ENCODE data around the gene C16orf96.

C16orf96 gene

DNA sequence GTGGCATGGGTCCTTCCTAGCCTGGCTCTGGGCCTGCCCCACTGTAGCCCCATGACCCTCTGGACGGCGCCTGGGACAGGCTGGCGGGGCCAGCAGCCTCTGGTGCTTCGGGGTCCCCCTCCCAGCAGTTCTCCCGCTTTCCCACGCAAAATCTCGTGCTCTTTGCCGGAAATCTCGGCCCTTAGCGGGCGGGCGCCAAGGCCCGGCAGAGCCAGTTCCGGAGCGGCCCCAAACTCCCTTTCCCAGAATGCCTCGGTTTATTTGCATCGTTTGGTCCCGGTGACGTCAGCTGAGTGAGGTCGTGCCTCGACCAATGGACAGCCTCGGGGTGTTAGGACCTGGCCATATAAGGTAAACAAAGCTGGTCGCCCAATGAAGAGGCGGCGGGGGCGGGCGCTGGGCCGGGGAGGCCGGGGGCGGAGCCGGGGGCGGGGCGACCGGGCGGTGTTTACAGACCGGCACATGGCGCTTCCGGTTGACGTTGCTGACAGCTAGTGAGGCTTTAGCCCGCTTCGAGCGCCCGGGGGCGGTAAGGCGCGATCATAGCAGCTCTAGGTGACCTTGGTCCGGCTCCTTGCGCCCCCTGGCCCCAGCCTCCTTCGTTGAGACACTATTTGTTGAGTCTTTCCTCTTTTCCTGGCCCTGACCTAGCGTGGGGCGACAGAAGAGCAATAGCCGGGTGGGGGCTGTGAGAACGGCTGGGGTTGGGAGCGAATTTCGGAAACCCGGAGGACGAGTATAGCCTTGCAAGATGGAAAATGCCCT, 60.1 kb downstream of the C16orf96 start:
- peak; percentile 99 for DNase-seq (ENCODE audit: low spot score)

DNA sequence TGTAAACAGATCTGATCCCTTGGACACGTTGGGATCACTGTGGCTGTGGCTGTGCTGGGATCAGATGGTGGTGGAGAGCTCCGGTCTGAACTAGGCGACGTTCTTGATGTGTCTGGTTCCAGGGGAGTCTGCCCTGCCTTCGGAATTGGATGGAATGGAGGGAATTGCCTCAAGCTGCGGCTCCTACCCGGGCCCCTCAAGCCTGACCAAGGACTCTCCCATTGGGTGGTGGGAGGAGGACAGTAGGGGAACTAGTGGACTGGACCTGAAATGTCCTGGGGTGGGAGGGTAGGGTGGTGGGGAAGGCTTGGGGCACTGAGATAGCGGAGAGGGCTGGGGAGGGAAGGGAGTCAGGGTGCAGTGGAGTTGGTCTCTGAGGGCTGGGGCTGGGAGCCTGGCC, 61.7 kb downstream of the C16orf96 start:
- DNase-seq (ENCODE audit: low spot score): no peak

DNA sequence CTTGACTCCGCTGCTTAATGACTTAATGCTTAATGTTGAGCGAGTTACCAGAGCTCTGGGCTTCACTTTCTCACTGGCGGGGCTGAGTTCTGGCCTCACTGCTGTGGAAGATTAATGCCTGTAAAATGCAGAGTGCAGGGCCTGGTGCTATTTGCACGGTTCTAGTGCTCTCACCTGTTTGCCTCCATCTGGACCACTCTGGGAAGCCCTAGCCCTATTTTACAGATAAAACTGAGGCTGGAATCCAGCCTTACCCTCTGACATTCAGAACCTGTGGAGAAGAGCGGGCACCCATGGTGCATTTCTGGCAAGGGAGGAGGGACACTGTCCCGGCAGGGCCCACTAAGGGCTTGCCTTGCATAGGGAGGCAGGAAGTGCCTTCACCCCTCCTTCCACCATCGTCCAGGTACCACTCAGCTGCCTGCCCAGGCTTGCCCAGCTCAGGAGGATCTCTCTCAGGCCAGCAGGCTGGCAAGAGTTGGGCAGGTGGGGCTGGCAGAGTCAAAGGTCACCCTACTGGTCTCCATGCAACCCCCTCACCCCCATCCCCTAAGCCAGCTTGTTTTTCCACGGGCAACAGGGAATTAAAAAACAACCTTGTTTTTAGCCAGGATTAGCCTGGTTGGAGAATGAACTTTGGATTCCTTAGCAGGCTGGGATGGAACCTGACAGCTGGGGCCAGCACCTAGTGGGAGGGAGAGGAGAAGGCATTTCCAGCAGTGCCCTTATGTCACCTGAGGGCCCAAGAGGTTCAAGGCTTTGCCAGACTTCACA, 62.7 kb downstream of the C16orf96 start:
- DNase-seq (ENCODE audit: low spot score): no peak

DNA sequence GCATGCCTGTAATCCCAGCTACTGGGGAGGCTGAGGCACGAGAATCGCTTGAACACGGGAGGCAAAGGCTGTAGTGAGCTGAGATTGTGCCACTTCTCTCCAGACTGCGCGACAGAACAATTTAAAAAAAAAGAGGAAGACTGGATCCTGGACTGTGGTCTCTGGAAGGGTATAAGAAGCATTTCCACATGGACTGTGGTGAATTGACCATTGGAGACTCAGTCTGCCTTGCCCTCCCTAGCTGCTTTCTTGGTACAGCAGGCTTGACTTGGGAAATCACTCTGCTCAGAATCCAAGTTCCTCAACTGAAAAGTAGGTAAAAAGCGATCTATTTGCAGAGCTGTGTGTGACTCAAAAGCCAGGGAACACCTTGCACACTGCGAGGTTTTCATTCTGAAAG, 67.5 kb downstream of the C16orf96 start:
- DNase-seq (ENCODE audit: low spot score): no peak

DNA sequence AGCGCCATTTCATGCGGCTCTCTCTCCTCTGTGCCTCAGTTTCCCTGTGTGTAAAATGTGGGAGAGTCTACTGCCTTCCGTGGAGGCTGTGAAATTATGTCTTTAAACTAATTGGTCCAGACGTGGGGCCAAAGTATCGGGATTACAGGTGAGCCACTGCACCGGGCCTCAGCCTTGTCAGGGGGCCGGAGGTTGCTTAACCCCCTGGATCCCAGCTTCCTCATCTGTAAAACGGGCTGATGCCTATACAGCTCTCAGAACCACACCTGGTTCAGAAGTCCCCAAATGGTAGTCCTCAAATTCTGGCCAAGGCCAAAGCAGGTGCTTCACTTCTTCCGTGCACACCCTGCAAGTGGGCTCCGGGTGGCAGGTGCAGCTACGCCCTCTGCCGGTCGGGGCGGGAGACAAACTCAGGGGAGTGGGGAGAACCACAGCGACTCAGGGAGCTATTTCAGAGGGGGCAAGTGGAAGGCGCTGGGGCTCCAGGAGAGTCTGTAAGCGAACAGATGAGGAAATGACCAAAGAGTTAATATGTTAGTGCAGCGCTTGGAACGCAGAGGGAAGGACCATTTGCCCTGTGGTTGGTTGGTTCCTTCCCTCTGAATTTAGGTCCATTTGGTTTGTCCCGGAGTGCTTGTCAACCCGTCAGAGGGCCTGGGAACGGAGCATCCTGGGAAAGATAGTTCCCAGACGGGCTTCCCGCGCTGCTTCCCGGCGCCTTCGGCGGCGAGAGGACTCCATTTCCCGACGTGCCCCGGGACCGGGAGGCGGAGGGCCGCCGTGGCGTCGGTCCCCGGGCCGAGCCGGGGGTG, 68.1 kb downstream of the C16orf96 start, which contains the start of gene MGRN1:
MGRN1 (plus strand) TSS at position 812 of the 812 bp plus-strand sequence. CDS start 135 bp downstream, outside the sequence.
- DNase-seq (ENCODE audit: low spot score): peak; percentile 91

DNA sequence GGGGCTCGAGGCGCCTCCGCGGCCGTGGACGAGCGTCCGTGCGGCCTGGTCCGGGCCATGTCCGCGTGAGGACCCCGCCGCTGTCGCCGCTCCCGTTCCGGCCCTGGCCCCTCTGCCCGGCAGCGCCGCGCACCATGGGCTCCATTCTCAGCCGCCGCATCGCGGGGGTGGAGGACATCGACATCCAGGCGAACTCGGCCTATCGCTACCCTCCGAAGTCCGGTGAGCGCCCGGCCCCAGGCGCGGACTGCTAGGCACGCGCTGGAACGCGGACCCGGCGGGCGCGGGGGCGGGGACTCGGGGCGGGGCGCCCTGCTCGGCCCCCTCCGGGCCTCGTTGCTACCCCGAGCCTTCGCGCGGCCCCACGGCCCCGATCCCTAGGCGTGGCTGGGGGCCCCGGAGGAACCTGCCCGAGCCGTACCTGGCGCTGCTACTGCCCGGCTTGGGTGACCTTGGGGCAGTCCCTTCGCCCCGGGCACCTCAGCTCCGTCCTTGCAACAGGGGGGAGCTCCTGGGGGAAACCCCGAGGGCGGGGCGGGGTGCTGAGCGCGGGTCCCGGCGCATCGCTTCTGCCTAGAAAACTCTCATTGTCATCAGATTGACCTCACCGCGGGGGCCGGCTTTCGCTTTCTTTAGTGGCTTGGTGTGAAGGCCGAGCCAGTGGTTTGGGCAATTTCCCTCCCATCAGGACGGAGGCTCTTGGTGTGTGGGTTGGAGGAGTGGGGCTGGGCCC, 68.9 kb downstream of the C16orf96 start:
- DNase-seq (ENCODE audit: low spot score): peak; percentile 60

DNA sequence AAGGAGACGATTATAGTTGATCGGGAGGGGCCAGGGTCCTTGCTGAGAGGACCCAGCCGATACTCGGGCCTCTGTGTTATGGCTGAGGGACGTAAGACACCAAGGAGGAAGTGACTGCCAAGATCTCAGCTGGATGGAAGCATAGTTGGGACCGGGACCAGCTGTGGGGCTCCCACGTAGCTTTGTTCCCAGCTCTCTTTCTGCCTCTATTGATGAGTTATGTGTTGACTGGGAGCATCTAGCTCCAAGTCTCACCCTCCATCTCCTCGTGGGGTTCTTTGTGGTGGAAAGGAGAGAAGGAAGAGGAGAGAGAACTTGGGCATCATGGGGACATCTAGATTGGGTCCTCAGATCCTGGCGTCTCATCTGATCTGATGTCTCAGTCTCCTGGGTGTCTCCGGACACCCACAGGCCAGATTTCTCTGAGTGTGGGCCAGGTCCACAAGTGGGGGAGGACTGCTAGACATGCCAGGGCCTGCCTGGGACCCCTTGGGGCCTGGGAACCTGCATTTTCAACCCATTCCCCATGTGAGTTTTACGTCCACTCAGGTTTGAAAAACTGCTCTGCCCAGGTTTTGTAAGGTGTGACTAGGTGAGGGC, 69.5 kb downstream of the C16orf96 start:
- peak; percentile 33 for DNase-seq (ENCODE audit: low spot score)

DNA sequence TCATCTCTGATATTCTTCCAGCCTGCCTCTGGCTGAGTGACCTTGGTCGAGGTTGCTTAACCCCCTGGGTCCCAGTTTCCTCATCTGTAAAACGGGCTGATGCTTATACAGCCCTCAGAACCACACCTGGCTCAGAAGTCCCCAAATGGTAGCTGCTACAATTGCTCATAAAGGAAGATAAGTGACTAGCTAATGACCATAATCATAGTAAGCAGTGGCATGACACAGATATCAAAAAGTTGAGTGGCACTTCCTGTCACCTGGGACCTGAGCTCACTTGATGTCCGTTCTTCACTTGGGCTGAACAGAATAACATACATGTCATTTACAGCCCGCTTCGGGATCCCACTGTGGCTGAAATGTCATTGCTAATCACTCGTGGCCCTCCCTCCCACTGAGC, 70.3 kb downstream of the C16orf96 start:
- DNase-seq (ENCODE audit: low spot score): no peak

DNA sequence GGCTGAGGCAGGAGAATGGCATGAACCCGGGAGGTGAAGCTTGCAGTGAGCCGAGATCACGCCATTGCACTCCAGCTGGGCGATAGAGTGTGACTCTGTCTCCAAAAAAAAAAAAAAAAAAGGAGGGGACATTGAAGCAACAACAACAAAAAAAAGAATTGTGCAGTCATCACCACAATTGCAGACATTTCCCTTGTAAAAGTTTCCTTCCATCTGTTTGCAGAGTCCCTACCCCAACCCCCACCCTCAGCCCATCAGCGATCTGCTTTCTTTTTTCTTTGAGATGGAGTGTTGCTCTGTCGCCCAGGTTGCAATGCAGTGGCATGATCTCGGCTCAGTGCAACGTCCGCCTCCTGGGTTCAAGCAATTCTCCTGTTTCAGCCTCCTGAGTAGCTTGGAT, 72.1 kb downstream of the C16orf96 start:
- DNase-seq (ENCODE audit: low spot score): no peak

DNA sequence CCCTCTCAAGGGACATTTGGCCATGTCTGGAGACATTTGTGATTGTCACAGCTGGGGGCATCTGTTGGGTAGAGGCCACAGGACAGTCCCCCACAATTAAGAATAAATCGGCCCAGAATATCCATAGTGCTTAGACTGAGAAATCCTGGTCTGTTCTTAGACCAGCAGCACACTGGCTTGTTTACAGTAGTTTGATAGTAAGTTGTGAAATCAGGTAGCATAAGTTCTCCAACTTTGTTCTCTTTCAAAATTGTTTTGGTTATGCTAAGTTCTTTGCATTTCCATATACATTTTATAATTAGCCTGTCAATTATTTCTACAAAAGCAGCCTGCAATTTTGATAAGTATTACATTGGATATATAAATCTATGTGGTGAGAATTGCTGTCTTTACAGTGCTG, 75.3 kb downstream of the C16orf96 start:
- DNase-seq (ENCODE audit: low spot score): no peak

DNA sequence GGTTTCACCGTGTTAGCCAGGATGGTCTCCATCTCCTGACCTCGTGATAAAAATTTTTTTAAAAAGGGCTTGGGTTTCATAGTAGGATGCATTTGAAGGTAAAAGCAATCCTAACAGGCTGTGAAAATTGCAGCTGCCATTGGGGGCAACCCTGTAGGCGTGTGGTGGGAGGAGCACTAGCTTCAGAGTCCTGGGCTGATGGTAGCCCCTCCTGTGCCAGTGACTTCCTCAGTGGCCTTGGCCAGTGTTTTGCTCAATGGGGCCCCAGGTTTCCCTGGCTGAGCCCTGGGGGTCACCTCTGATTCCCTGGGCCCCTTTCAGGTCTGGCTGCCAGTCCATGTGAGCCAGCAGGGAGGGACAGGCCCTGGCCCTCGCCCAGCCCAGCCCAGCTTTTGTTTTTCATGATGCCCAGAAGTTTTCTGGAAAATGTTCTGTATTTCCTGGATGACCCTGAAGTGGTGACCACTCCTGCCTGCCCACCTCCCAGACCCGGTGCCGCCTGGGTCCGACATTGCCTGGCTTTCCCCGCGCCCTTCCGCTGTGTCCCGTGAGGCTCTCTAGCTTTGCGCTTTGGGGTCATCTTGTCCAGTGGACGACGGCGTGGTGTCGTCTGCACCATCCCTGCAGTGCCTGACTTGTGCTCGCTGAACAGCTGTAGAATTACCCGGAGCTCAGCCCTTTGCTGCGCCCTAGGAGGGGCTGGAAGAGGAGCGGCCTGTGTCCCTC, 77.9 kb downstream of the C16orf96 start:
- DNase-seq (ENCODE audit: low spot score): no peak

DNA sequence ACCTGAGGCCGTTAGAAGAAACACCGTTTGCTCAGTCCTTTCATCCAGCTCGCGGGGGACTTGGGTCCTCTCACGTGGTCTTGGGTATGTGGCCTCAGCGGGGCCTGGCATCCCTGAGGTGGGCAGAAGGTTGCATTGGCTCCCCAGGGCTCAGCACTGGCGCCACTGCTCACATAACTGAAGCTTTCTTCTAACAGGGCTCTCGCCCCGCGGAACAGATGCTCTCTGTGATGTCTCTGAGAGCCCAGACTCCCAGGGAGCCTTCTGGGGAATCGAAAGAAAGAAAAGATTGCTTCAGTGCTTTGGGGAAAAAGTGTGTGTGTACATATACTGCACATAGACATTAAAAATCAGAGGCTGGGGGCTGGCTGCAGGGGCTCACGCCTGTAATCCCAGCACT, 78.6 kb downstream of the C16orf96 start:
- DNase-seq (ENCODE audit: low spot score): no peak

DNA sequence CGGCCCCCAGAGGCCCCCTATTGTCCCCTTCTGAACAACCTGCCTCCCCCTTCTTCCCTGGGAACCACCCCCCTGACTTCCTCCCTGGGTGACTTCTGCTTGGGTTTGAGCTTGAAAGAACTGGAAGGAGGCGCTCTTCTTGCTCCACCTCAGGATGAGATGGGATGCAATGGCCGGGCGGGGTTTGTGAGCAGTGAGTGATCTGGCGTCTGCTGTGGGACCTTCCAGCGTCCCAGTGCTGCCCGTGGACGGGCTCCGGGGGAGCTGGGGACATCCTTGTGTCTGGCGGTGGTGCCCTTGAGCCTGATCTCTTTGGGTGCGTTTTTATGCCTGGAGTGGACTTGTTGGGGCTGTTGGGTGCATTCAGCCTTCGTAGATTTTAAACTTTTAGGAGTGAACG, 80.1 kb downstream of the C16orf96 start:
- no peak for DNase-seq (ENCODE audit: low spot score)

DNA sequence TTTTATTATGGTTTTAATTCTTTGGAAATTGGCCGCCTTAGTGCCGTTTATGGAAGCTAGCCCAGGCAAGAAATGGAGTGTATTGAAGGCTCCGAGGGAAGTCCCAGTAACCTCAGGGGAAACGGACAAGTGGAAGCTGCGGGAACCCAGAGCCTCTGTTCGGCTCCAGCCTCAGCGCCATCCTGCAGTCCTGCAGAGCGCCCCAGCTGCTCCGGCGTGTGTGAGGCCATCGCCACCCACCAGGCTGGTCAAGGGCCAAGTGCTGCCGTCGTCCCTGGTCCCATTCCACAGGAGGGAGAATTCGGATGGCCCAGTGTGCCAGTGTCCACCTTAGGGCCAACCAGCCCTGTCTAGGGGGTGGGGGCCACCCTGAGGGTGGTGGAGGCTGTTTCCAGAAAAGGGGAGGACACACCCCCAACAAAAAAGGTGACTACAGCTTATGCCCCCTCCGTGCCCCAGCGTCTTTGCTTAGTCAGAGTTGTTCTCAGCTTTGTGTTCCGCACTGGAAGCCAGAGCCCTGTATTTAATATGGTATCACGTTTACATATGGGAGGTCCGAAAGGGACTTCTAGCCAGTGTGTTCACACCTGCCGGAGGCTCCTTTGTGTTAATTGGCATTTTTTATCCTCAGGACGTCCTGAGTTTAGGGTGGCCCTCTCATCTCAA, 81.5 kb downstream of the C16orf96 start:
- DNase-seq (ENCODE audit: low spot score): no peak

DNA sequence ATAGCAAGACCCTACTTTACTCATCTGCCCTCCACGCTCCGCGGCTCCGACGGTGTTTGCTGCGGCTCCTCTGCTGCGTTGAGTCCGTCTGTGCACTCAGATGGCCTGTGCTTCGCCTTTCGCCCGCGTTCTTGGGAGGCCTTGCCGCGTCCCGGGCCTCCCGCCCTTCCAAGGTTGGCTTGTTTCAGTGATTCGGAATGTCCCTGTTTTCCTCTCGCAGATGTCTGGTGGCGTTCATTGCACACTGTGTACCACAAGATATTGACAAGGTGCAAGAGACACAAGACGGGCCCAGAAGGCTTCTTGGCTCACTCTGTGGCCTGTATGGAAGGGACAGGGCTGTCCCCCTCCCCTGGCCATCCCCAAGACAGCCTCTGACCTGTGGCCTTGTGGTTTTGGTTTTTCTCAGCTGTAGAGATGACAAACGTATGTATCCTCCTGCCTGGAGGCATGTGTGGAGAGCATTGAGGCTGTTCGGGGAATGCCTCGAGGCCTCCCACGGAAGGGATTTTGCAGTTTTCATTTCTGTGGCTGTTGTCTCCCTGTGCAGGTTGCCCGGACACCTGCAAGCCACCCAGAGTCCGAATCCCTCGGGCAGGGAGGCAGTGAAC, 83.9 kb downstream of the C16orf96 start:
- no peak for DNase-seq (ENCODE audit: low spot score)

DNA sequence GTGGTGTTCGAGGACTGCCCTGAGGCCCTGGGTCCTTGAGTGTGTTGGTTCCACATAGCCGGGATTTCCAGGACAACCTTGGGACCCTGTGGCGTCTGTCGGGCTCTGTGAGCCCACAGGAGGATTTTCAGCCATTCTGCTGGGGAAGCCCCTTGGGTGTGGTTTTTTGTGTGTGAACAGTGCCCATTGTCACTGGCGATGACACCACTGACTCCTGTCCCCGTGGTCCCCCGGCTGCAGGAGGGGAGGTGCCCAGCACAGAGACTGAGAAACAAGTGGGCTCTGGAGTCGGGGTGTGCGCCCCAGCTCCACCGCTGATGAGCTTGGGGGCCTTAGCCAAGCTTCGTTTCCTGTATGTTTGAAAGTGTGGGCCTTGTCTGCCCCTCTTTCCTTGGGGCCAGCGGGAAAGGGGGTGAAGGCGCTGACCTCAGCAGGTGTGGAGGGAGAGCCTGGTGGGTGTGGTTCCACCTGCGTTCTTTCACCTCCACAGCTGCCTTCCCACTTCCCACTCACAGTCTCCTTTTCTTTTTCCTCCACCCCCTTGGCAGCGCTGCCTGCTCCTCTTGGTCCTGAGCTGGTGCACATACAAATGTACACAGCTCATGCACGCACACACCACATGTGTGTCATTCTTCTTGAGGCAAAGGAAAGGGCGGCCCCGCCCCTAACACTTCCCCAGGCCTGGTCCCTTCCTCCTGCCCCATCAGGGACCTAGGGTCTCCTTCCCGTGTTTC, 84.6 kb downstream of the C16orf96 start:
- no peak for DNase-seq (ENCODE audit: low spot score)

DNA sequence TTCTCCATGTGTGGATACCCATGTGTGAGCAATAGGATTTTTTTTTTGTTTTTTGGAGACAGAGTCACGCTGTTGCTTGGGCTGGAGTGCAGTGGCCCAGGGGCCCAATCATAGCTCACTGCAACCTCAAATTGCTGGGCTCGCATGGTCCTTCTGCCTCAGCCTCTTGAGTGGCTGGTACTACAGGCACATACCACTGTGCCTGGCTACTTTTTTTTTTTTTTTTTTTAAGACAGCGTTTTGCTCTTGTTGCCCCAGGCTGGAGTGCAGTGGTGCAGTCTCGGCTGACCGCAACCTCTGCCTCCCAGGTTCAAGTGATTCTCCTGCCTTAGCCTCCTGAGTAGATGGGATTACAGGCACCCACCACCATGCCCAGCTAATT, 85.2 kb downstream of the C16orf96 start:
- no peak for DNase-seq (ENCODE audit: low spot score)

DNA sequence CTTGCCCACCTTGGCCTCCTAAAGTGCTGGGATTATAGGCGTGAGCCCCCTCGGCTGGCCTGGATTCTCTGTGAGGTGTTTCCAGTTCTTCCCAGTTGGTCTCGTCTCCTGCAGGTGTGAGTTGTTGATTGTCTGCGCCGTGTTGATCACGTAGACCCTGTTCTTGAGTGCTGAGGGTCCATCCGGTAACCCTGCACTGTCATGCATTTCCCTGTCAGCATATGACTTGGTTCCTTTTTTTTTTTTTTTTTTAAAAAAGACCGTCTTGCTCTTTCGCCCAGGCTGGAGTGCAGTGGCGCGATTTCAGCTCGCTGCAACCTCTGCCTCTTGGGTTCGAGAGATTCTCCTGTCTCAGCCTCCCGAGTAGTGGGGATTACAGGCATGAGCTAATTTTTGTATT, 85.8 kb downstream of the C16orf96 start:
- DNase-seq (ENCODE audit: low spot score): no peak

All from germinal center (tissue), 1 donor.